ENCODE results near the gene CNTN5. TPM values are rescaled to one million over a fixed set of nuclear protein-coding genes. Genes with fewer than 3 reads are reported as not detected.

The CNTN5 gene
- total RNA-seq, 1 donor from 2014 or later = 17.7 TPM

DNA sequence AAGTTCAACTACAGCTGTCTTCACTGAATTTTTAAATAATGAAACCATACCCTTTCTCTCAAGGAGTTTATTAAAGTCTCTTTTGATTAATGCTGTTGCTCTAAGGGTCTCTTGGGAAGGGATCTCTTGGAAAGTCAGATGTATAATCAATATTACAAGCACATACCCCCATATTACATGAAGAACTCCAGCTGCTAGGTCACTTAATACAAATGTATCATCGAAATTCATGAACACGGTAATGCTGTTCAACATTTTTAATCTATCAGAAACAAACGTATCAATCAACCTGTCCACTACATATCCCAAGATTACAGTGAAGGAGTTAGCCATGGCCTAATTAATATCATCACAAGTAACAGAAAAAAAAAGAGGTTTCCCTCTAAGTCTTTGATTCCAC is 1283.1 kb downstream of the CNTN5 start:
- Mint-ChIP-seq H3K27me3 (ENCODE audit: low read depth) (peaks cover 2% of the 10 kb centered on the region), H3K36me3 (no peaks in the 10 kb centered on the region), H3K9me3 (no peaks in the 10 kb centered on the region), H3K27ac (no peak overlapping the region), H3K4me1 (peaks cover 6% of the 10 kb centered on the region), H3K4me3 (no peak overlapping the region)
- TF ChIP-seq, protein P1, sequence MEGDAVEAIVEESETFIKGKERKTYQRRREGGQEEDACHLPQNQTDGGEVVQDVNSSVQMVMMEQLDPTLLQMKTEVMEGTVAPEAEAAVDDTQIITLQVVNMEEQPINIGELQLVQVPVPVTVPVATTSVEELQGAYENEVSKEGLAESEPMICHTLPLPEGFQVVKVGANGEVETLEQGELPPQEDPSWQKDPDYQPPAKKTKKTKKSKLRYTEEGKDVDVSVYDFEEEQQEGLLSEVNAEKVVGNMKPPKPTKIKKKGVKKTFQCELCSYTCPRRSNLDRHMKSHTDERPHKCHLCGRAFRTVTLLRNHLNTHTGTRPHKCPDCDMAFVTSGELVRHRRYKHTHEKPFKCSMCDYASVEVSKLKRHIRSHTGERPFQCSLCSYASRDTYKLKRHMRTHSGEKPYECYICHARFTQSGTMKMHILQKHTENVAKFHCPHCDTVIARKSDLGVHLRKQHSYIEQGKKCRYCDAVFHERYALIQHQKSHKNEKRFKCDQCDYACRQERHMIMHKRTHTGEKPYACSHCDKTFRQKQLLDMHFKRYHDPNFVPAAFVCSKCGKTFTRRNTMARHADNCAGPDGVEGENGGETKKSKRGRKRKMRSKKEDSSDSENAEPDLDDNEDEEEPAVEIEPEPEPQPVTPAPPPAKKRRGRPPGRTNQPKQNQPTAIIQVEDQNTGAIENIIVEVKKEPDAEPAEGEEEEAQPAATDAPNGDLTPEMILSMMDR (IDR thresholded peaks at IDR 0.05; ENCODE audit: unreplicated experiment) = no peak
- no peak for DNase-seq (ENCODE audit: low spot score in 2 of 2, unreplicated experiment in 2 of 2)

DNA sequence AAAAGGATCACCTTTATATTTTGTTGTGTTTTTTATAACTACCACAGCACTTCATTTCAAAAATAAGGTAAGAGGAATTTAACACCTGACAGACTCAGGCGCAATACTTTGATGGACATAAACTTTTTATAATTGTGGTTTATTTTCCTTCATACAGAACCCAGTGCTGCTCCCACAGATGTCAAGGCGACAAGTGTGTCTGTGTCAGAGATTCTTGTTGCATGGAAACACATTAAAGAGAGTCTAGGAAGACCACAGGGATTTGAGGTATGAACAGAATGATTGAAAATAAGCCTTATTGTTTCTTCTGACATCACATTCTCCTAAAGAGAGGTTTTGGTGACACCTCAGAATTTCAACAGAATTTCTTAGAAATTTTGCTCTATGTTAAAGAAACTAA is 1287.5 kb downstream of the CNTN5 start:
- Mint-ChIP-seq H3K27ac (no peak overlapping the region), H3K4me1 (peaks cover 7% of the 10 kb centered on the region), H3K4me3 (no peak overlapping the region), H3K36me3 (no peaks in the 10 kb centered on the region), H3K27me3 (ENCODE audit: low read depth) (peaks cover 5% of the 10 kb centered on the region), H3K9me3 (no peaks in the 10 kb centered on the region)
- no peak for DNase-seq (ENCODE audit: low spot score in 2 of 2, unreplicated experiment in 2 of 2)
- TF ChIP-seq, protein P1 (IDR thresholded peaks at IDR 0.05; ENCODE audit: unreplicated experiment) = no peak

DNA sequence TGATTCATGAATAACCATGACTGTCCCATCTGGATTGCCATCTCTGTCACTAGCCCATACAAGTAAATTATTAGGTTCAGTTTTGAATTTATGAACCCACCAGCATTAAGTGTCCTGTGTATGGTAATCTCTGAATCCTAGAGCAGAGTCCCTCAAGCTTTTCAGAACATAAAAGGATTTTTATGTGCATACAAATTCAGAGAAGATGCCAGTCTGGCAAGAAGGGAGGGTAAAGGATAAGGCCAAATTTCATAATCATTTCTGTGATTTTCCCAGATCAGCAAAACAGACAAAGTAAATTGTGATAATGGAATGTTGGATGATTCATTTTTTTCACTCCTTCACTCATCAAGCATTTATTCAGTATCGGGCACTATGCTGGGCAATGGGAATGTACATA is 1295.2 kb downstream of the CNTN5 start:
- Mint-ChIP-seq H3K4me3 (no peak overlapping the region), H3K9me3 (peaks cover 14% of the 10 kb centered on the region), H3K27ac (no peak overlapping the region), H3K4me1 (peaks cover 9% of the 10 kb centered on the region), H3K36me3 (no peaks in the 10 kb centered on the region), H3K27me3 (ENCODE audit: low read depth) (peaks cover 3% of the 10 kb centered on the region)
- TF ChIP-seq, protein P1 (IDR thresholded peaks at IDR 0.05; ENCODE audit: unreplicated experiment) = no peak
- DNase-seq (ENCODE audit: low spot score in 2 of 2, unreplicated experiment in 2 of 2) = no peak

DNA sequence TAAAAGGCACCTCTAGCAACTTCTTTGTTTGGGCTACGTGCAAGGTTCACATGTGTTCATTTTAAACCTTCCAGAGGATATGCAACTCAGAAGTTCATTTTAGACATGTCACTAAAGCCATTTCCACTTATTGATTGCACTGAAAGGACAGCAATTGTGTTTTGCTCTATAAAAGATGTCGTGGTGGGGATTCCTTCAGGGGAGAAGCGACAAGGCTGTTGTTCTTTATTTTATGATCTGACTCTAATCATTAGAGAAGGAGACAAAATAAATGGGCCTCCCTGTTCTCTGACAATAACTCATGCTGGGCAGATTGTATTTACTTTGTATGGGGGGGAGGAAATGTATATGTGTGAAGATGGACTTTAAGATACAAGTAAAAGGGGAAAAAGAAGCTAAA is 1296.2 kb downstream of the CNTN5 start:
- Mint-ChIP-seq H3K27me3 (ENCODE audit: low read depth) (peaks cover 3% of the 10 kb centered on the region), H3K9me3 (peaks cover 14% of the 10 kb centered on the region), H3K4me3 (no peak overlapping the region), H3K27ac (no peak overlapping the region), H3K4me1 (peaks cover 9% of the 10 kb centered on the region), H3K36me3 (no peaks in the 10 kb centered on the region)
- DNase-seq (ENCODE audit: low spot score in 2 of 2, unreplicated experiment in 2 of 2) = no peak
- TF ChIP-seq, protein P1 (IDR thresholded peaks at IDR 0.05; ENCODE audit: unreplicated experiment) = no peak

DNA sequence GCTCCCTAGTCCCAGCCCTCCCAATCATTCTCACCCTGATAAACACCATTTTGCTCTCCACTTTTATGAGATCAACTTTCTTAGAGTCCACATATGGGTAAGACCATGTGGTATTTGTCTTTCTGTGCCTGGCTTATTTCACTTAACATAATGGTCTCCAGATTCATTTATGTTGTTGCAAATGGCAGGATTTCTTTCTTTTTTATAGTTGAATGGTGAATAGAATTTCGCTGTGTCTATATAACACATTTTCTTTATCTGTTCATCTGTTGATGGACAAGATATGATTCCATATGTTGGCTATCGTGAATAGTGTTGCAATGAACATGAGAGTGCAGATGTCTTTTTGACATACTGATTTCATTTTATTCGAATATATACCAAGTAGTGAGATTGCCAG is 1298.9 kb downstream of the CNTN5 start:
- no peak for DNase-seq (ENCODE audit: low spot score in 2 of 2, unreplicated experiment in 2 of 2)
- Mint-ChIP-seq H3K36me3 (no peaks in the 10 kb centered on the region), H3K4me3 (no peak overlapping the region)

More for the DNA sequence above, 1298.9 kb downstream of the CNTN5 start:
- TF ChIP-seq, protein P1 (IDR thresholded peaks at IDR 0.05; ENCODE audit: unreplicated experiment) = no peak
- H3K4me1 Mint-ChIP-seq = peaks cover 18% of the 10 kb centered on the region
- peaks cover 14% of the 10 kb centered on the region for H3K9me3 Mint-ChIP-seq
- no peak overlapping the region for H3K27ac Mint-ChIP-seq
- H3K27me3 Mint-ChIP-seq (ENCODE audit: low read depth) = no peaks in the 10 kb centered on the region
